NCI-H1694 treated with DMSO at 0.1 percent for 48 hours (cell line): ENCODE data around the gene FAM32A.
"Not testable (repeated sequence)": the region's sequence is repeated elsewhere in the genome, so short reads cannot be mapped to it uniquely, and the experiment has no call there.

ENCODE experiments used
- DNase-seq: peaks from one replicate; lab custom pipeline; 2025; lab: John Stamatoyannopoulos, UW

Gene FAM32A

DNA sequence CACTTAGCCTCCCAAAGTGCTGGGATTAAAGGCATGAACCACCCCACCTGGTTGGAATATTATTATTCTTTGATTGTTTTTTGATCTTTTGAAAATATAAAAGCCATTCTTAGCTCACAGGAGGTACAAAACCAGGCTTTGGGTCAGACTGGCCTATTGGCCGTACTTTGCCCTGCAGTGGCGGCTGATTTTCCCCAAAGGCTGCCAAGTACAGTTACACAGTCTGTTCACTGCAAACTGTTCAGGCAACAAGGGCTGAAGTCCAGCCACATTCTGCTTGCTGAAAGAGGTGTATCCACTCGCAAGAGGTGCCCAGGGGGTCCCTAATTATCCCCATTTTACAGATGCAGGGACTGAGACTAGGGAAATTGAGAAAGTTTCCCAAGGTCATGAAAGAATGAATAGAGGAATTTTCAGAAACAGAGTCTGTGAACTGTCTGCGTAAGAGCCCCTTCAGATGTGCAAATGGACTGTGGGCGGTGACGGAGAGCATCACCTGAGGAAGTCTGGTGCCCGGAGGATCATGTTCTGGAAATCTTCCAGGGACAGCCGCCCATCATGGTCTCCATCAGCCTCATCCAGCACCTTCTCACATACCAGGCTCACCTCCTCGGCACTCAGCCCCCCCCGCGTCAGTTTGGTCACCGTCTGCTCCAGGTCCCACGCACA lies 20.9 kb upstream of the FAM32A start:
- no peak for DNase-seq

GRCh38 chr19:16166417-16166816 lies 18.8 kb upstream of the FAM32A start:
- no peak for DNase-seq

DNA sequence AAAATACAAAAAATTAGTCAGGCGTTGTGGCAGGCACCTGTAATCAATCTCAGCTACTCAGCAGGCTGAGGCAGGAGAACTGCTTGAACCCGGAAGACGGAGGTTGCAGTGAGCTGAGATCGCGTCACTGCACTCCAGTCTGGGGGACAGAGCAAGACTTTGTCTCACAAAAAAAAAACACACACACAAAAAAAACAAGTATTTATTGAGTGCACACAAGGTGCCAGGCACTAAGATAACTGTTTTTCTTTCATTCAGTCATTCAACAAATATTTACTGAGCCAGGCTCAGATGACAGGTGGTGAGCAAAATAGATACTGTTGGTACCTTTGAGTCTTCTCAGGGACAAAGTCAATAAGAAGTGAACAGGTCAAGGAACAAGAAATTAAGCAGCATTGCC lies 18.2 kb upstream of the FAM32A start:
- DNase-seq, result no peak

DNA sequence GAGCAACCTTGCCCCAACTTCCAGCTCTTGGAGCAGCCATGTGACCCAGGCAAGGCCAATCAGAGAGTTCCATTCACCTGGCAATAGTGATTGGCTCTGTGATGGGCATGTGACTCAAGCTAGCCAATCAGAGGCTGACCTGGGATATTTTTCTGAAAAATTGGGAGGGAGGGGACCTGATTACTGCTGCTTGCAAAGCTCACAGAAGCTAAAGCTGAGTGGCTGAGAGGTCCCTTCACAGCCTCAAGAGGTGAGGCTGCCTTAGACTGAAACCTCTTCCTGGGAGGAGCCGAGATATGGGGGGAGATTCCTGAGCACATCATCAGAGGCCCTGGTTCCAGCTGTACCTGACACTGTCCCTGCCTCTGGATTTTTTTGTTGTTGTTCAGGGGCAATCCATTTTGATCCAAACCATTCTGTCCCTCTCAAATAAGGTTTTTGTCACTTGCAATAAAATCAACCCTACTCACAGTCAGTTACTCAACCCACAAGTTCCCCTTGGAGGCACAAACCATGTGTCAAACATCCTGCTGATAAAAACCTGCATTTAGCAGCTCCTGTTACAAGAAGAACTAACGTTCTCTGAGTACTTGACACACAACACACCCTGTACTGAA lies 16.6 kb upstream of the FAM32A start:
- no peak for DNase-seq

- DNase-seq, result no peak
Observed at GRCh38 chr19:16170134-16170533, 15.1 kb upstream of the FAM32A start.

DNA sequence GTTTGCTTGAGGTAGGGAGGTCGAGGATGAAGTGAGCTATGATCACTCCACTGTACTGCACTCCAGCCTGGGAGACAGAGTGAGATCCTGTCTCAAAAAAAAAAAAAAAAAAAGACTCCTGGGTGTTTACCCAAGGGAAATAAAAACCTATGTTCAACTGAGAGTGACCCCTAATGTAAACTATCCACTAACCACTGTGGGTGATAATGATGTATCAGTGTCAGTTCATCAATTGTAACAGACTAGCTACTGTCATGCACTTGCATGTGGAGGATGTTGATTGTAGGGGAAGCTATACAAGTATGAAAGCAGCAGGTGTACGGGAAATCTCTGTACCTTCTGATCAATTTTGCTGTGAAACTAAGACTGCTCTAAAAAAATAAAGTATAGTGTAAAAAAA lies 9.3 kb upstream of the FAM32A start:
- DNase-seq, result no peak

- not testable (repeated sequence) for DNase-seq
Observed at GRCh38 chr19:16178866-16179265, 6.3 kb upstream of the FAM32A start.

DNA sequence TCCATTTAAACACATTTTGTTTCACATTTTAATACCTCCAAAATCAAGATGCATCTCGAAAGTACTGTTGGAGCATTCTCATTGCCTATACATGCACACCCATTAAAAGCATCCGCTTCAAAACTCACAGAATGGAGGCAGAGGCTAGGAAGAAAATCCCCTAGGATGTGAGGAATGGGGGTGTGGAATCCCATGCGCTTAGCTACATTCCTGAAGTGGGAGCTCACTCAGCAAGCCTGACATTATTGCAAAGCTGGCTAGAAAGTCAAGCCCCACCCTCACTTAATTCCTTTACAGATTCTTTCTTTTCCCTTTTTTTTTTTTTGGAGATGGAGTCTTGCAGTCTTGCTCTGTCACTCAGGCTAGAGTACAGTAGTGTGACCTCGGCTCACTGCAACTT lies 4.6 kb upstream of the FAM32A start:
- DNase-seq, result no peak

DNA sequence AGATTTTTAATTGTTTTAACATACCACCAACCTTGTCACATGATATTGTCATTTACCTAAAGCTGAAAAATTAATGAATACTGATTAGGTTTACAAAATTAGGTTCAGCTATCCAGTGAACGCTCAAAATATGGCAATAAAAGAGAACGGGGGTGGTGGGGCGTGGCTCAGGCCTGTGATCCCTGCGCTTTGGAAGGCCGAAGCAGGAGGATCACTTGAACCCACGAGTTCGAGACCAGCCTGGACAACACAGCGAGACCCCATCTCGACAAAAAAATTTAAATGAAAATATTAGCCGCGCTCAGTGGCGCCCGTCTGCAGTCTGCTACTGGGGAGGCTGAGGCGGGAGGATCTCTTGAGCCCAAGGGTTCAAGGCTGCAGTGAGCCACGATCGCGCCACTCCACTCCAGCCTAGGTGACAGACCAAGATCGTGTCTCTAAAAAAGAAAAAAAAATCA lies 516 bp upstream of the FAM32A start:
- no peak for DNase-seq

- no peak for DNase-seq
Observed at GRCh38 chr19:16185768-16186123, 536 bp downstream of the FAM32A start.

DNA sequence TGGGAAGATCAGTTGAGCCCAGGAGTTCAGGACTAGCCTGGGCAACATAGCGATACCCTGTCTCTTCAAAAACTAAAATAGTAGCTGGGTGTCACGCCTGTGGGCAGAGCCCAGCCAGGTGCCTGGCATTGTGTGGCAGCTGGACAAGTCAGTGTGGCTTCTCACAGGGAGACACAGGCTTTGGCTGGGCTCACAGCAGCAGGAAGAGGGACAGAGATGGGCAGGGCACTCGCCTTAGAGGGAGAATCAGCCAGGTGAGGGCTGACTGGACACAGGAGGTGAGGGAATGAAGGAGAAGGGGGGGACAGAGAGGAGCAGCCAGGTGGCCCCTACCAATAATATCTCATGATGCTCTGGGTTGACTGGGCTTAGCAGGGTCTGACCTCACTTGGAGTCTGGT lies 3.3 kb downstream of the FAM32A start:
- DNase-seq, result no peak

DNA sequence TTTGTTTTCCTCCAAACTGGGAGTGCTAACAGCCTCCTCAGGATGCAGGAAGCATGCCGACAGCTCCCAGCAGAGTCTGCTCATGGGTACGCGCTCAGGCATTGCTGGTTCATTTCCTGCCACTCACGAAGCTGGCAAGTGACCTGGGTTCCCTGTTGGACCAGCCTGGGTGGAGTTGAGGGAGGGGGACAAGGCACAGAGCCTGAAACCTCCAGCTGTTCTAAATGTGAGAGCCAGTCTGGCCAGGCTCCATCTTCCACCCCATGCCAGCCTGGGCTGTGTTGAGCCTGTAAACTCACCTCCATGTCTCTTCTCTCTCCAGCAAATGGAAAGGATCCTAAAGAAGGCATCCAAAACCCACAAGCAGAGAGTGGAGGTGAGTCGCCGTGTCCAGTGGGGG lies 5.0 kb downstream of the FAM32A start:
- DNase-seq, result no peak

- no peak for DNase-seq
Observed at GRCh38 chr19:16190736-16191135, 5.5 kb downstream of the FAM32A start.

DNA sequence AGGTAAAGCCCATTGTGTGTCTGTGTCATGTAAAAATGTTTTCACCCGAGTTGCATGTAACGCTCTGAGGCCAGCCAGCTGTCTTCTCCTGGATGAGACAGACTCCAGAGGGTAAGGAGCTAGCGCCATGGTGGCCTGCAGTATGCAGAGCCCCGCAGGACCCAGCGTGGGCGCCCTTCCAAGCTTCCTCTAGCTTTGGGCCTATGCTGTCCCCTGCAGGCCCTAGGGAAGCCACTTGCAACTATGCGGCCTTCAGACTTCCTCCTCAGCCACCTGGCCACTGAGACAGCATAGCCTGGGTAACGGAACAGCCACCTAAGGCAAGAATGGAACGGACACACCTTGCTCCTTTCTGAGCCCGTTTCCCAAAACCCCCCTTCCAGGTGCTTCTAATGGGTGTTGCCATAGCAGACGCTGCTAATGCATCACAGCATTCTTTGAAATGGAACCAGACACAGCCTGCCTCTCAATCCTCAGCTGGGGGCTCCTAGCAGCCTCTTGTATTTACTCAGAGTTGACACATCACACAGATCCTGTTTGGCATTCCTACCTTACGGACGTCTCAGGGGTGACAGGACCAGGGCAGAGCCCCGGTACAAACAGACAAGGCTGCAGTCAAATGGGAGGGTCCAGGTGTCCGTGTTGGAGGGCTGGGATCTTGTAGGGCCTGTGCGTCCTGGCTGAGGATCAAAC lies 6.2 kb downstream of the FAM32A start:
- no peak for DNase-seq

DNA sequence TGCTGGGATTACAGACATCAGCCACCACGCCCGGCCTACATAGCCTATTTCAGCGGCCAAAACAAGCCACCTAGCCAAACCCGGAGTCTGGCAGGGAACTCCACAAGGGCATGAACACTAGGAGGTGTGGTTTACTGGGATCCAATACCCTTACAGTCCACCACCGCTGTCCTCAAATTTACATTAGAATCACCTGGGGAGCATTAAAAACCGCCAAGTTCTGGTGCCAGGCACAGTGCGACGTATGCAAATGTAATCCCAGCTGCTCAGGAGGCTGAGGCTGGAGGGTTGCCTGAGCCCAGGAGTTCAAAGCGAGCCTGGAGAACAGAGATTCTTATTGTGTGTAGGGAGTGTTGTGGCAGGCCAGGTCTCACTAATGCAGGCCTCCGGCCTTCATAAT lies 8.3 kb downstream of the FAM32A start:
- DNase-seq, result no peak

GRCh38 chr19:16197188-16197621 lies 12.0 kb downstream of the FAM32A start:
- no peak for DNase-seq

DNA sequence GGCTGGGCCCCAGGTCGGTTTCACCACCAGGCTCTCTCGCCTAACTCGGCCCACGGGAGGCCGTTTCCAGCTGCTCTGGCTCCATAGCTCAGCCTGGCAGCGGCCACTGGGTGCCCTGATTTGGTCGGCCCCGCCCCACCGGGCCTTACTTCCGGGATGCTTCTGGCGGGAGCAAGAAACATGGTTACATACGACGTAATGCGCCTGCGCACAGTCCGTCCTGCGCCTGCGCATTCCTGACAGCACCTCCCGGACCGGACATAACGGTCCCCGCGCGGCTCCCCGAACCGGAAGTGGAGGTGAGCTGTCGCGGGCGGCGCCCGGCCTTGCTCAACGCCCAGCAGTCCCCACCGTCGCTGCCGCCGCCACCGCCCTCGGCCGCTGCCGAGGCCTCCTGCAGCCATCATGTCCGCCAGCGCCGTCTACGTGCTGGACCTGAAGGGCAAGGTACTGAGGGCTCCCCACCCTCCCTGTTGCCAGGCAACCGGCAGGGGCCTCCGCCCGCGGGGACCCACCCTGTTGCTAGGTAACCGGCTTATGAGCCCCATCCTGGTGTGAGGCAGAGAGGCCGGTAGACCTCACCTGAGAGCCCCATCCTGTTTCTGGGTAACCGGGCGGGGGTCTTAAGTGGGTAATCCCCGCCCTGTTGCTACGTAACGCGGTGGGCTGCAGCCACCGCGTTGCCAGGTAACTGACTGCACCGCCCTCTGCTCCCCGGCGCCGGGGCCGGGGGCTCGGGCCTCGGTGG lies 12.6 kb downstream of the FAM32A start, which contains the start of gene AP1M1:
Gene AP1M1, plus strand, starts transcription at position 290 of the 748 bp plus-strand sequence. Its CDS starts 116 bp downstream, at position 406.
- DNase-seq, result peak; percentile 86

DNA sequence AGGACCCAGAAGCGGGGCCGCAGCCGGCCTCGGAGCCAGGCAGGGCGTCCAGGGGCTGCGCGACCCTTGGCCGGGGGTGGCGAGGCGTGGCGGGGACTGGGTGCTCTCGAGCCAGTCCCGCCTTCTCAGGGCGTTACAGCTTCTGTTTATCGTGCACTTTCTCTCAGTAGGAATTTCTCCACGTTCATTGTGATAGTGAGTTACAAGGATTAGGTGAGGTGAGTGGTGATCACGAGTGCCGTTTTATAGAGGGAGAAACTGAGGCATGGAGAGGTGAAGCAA lies 13.1 kb downstream of the FAM32A start:
- DNase-seq, result no peak

DNA sequence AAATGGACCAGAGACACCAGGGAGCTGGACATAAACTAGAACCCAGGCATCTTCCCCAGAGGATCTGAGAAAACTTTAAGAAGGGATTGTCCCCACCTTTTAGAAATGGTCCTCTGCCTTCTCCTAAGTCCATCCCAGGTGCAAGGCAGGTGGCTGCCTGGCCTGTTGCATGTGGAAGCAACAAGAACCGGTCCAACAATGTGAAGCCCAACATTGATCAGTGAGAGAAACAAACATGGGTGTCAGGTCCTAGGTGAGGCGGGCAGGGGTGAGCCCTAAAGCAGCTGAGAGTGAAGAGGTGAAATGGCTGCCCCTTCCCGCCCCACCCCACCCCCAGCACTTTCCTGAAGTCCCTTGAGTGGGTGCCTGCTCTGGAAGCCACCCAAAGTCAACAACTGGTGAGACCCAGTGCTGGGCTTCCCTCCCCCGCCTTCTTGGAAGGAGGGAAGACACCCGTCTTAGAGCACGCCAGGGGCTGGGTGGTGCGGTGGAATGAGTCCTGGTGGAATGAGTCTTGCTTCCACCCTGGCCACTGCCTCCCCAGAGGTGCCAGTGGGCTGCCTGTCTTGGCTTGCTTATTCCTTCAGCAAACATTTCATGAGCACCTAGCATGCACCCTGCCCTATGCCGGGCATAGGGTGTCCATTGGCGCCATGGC lies 14.2 kb downstream of the FAM32A start:
- no peak for DNase-seq

DNA sequence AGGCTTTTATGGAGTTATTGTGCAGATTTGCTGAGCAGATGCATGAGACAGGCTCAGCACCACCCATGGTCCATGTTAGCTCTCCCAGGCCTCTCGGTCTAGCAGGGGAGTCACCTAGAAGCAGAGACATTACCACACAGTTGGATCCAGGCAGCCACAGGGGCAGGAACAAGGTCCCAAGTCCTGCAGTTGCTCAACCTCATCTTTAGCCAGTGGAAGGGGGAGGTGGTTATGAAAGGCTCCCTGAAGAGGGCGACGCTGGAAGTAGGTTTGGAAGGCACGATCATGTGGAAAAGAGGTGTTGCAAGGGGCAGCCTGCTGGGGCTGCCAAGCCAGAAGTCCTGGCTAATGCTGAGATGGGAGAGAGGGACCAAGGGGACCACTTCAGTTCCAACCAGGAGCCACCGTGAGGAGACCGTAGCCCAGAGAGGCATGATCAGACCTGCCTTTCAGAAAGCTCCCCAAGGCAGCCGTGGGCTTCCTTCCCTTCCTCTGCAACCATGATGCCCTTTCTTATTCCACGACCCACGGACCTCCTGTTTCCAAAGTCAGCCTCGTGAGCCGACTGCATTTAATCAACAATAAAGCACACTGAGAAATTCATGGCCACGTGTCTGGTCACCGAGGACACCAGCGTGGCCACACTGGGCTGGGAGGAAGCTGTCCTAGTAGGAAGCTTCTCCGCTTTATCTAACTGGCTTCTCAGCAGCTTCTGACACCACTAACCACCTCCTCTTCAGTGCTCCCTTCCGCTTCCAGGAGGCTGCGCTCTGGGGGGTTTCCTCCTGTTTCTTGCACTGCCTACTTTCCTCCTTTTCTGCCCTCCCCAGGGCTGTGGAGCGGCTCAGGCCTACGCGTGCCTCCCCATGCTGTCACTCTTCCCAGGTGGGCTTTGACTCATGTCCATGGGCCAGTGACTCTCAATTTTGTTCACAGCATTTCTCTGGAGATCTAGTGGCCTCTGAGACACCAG lies 15.1 kb downstream of the FAM32A start:
- no peak for DNase-seq

DNA sequence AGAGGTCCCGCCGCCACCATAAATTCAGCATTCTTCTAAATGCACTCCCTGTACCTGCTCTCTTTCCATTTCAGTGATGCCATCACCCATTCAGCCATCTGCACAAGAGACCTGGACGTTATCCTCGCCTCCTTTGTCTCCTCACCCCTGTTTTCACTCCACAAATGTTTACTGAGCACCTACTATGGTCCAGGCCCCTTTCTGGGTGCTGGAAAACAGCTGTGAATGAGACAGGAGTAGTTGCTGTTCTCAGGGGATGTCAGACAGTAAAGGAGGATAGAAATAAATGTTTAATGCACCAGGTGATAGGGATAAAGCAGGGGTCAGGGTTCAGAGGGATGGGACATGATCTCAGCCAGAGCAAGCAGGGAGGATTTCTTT lies 15.8 kb downstream of the FAM32A start:
- no peak for DNase-seq
